Renal cortical epithelial cell (primary cell): ENCODE data around the gene STUM. TPM values are rescaled to one million over a fixed set of nuclear protein-coding genes. Genes with fewer than 3 reads are reported as not detected.

Experiments used
- DNase-seq: peaks from one replicate; pipeline ENCODE4 v3.0.0-alpha.2; 2011; ENCODE audit warnings: low read depth
- total RNA-seq: library from RNA; depleted of rRNA; stranded (reverse); fragments of >200 nt; gene quantifications from 2 replicates; pipeline ENCODE4 v1.2.3, GENCODE V29; 2014

Gene STUM
- total RNA-seq, 1 donor from 2014 or later: 0.45 TPM

DNA sequence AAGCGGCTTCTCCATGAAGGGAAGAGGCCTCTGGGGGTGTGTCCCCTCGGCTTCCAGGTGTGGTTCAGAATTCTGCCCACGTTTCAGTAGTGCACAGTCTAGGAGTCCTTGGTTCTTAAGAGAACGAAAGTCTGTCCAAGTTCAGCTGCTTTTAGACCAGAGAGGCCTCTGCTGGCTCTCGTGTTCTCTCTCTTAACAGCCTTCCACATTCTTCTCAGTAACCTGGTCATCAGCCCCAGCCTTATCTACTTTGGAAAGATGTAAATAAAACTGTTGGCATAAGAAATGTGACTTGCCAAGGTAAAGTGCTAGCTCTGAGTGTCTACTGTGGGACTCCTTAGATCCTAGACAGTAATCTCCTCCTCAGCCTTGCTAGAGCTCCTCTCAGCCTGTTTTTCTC is 15.3 kb upstream of the STUM start:
- no peak for DNase-seq

DNA sequence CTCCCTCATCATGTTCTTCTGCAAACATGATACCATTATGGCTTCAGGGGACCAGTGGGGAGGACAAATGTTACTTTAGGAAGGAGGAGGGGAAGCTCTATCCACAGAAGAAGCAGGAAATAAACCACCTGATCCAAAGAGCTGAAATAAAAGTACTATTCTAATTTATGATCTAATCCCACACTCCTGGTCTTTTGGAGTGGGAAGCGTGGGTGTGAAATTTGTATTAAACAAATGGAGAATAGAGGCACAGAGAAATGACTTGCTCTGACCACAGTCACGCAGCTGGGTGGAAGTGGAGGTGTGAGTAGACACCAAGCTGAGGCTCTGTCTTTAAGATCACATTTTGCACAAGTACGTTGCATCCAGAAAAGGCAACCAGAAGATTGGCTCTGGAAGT is 14.5 kb upstream of the STUM start:
- no peak for DNase-seq

DNA sequence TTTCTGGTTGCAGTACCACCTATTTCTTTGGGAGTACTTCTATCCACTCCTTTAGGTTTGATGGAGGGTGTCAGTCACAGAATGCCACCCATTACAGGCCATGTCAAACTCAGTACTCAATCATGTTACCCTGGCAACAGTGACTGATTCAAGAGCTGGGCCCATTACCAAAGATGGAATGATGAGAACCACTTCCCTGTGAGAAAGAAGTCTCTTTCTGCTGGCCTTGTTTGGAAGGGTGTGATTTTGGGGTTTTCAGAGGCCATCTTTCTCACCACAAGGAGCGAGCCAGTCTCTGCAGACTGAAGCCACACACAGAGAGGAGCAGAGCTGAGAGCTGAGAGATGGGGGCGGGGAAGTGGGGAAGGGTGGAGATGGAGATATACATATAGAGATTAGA is 13.9 kb upstream of the STUM start:
- DNase-seq: no peak

DNA sequence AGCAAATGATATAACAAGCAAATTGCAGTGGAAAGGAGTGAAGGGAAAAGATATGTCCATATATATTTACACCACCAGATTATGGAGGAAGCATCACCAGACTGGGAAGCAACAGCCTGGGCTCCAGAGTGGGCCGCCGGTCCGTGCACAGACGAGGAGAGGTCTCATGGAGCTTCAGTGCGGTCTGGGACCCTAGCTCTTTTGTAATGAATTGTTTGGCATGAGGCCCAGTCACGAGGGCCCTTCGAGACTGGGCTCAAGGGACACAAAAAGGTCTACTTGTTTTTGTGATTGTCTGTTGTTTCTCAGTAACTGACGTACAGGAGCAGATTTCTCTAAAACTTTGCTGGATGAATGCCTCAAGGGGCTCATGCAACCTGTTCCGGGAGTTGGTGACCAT is 12.9 kb upstream of the STUM start:
- DNase-seq: no peak

DNA sequence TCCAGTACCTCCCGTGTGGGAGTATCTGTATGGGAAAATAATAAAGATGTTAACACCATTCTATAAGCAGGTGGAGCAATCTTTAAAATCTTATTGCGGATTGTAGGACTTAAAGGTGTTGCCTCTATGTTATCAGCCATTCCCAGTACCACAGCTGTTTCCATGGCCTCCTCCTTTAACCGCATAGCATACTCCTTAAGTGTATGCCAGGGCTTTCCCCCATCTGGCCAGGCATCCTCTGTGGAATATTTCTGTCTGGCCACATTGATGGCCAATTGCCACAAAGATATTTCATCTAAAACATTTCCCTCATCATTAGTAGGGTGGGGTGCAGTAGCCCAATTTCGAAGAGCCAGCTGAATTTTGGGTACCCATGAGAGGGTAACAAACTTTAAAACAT is 7.3 kb upstream of the STUM start:
- DNase-seq: no peak

DNA sequence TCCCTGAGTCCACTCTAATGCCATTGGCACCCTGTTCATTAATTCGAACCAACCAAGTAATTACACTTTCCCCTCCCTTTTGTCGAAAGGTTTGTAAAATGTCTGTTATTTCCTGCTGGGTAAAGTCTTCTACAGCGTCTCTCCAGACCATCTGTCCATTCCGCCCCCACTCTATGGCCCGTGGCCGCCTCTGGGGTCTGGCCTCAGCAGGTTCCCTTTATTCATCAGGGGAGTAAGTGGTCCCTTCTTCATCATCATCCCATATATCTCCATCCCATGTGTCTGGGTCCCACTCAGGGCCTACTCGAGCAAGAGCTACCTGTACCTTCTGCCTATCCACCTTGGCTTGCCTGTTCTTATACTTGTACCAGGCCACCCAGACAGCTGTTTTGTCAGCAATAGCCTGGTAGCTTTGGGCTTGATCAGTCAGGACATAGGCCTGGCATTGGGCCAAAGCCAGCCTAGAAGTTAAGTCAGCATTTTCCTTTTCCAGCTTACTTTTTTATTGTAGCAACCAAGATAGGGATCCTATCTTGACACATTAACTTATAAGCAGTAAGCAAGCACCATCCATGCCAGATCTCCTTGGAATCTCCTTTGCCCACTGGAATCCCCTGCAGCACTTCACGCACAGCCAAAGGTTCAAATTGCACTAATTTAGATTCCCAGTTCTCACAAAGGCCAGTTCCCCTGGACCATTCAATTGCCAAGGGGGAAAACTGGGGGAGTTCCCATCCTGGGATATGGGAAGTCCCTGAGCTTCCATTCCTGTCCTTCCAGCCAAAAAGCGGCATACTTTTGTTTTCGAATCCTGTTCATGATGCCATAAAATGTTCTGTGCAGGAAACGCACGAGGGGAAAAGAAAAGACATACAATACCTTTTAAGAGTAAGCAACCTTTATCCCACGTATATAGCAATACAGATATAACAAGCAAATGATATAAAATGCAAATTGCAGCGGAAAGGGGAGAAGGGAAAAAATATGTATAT is 6.6 kb upstream of the STUM start:
- DNase-seq: peak; percentile 89

DNA sequence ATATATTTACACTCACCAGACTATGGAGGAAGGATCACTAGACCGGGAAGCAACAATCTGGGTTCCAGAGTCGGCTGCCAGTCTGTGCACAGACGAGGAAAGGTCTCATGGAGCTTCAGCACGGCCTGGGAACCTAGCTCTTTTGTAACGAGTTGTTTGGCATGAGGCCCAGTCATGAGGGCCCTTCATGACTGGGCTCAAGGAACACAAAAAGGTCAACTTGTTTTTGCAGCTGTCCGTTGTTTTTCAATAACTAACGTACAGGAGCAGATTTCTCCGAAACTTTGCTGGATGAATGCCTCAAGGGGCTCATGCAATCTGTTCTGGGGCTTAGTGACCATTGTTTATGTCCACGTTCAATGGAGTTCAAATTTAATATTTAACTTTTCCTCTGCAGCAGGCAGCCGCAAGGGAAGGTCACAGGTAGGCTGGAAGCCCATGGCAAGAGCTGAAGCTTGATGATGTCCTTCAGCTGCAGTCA is 5.9 kb upstream of the STUM start:
- DNase-seq: peak; percentile 97

DNA sequence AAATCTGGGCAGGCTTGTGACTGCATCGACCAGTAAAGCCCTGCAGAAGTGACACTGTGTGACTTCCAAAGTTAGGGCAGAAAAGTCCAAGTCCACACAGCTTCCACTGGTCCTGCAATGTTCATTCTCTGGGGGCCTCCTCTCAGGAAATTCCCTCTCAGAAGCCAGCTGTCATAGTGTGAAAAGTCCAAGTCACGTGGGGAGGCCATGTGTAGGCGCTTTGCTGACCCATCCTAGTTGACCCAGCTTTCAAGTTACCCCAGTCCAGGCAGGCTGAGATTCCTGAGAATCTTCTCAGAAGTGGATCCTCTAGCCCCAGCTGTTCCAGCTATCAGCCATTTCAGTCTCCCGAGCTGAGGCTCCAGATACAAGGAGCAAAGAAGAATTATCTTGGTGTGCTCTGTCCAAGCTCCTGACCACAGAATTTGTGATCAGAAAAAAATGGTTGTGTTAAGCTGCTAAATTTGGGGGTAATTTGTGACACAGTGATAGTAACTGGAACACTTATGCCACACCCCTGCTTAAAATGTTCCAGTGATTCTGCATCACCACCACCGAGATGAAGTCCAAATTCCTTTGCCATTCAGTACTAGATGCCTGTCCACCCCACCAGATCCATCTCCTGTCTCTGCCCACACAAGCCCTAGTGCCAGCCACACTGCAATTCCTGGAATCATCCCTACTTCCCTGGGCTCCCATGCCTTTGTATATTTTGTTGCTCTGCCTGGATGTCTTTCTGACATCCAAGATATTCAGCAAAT is 2.5 kb upstream of the STUM start:
- DNase-seq: no peak

DNA sequence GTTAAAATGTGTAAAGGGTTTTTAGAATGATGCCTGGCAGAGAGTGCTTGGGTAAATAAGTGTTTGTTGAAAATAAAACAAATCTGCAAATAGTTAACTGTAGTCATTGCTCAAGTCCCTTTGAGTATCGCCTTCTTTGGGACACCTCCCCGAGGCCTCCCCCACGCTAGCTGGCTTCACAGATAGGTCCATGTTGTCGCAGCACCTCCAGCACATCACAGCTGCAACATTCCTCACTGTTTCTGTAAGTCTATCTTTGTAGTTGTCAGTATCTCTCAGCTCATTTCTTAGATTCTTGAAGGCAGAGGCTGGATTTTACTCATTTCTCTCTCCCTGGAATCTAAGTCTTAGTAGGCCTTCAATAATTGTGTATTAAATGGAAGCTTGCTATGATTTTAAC is 1.6 kb upstream of the STUM start:
- no peak for DNase-seq

DNA sequence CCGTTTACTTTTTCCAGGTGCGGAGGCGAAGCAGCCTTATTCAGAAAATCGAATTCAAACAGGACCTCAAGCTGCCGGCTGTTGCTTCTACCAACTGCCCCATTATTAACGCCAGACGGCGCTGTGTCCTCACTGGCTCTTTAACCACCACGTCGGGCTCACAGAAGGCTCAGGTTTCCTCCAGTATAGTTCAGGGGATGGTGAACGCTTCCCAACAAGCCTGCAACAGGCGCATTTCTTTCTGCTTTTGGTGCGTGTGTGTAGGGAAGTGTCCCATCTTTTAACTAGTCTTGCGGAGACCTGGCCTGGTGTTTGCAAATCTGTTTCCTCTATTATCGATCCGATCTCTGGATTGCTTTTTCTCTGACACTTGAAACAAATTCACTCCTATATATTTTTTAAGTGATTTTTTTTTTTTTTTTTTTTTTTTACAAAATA is 791 bp upstream of the STUM start:
- peak; percentile 84 for DNase-seq

DNA sequence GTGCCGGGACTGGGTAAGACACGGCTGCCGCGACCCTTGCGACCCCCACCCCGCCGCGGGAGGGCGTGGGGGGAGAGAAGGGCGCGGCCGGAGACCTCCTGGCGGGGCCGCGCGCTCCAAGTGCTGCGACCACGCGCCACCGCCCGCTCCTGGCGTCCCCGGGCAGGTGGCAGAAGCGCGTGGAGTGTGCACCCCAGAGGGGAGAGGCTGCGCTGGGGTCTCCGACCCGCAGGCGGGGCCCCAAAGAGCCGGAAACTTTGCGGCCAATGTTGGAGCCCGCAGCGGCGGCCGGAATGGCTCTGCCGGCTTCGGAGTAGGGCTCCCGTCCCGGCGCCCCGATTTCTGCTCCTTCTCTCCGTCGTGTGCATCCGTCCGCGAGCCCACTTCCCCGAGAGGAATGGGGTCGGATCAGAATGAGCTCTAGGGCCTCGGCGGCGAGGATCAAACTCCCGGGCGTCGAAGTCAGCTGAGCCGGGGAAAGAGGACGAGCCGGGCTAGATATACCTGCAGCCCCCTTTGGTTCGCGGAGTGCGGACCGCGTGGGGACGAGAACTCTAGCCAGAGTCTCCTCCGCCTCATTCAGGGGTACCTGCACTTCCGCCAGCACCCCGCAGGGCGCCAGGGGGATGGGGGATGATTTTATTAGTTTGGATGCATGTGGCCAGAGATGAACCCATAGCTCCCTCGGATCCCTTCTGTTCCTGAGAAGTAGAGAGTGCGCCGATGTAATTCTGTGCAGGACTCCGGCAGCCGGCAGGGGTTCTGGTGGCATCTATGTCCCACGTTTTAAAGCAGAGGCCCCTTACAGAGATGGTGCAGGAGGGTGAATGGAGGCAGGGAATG is 751 bp downstream of the STUM start:
- no peak for DNase-seq

DNA sequence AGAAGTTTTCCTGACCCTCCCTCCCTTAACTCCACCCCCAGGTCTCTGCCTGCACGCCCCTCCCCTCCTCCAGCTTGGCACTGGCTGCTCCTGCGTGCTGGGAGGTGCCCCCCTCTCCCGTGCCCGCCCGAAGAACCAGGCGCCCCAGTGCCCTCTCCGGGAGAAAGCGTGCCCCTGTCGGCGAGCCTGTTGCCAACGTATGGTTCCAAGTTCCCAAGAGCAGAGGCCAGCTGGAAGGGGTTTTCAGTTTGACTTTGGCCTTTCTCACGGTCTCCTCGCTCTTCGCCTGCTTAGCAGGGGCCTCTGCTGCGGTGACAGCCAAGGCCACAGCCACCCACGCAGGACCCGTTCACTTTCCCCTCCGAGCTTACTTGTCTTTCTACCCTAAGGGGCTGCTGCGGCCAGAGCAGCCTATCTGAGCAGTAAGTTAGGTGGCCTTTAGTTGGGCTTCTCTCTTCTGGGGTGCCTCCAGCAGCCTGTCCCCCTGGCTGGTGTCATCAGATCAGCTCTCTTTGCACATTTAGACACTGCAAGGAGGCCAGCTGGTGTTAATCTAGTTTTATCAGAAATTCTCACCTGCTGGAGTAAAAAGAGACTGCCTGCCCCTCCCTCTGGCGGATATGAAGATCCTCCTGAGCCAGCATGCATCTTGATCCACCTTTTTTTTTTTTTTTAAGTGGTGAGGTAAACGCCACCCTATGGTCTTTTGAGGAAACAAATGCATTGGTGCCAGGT is 1.5 kb downstream of the STUM start:
- DNase-seq: no peak

DNA sequence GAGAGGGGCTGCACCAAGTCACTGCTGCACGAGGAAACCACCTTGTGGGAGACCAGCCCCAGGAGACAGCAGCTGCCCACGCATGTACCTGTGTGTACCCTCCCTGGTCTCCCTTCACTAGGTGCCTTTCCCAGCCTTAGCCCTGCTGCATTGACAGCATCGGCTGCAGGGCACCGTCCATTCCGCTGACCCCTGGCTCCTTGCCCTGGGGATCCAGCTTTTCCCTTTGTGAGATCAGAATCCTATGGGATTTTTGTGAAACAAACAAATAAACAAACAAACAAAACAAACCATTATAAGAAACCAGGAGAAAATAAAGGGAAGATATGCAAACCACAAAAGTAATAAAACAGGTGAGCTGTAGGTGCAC is 2.1 kb downstream of the STUM start:
- DNase-seq: no peak

DNA sequence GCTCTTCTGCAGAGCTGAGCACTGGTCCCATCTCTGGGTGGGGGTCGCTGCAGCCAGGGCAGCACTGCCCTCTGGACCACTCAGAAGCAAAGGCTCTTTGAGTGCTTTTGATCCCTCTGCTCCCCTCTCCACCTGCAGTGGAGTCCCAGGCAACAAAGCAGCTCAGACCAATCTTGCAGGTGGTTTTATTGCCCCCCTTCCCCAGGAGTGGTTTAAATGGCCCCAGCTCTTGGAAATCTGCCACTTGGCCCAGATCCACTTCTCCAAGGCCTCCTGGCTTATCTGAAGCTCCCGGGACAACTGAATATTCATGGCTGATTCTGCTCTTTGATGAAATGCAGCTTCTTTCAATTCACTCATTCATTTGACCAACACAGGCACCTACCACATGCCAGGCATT is 2.7 kb downstream of the STUM start:
- DNase-seq: no peak

DNA sequence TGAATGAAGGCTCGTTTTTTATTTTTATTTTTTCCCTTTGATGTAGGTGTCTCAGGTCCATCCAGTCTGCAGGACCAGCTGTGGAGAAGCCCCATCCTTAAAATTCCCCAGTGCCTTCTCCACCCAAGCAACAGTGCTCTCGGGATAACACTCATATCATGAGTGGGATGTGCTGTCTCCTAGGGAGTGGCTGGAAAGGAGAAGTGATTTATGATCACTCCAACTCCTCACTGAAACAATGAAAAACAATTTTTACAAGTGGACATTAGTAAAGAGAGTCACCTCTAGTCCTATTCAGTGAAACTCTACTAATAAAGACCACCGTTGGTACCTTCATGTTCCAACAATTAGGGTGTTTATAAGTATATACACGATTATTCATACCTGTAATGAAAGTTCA is 3.5 kb downstream of the STUM start:
- no peak for DNase-seq

DNA sequence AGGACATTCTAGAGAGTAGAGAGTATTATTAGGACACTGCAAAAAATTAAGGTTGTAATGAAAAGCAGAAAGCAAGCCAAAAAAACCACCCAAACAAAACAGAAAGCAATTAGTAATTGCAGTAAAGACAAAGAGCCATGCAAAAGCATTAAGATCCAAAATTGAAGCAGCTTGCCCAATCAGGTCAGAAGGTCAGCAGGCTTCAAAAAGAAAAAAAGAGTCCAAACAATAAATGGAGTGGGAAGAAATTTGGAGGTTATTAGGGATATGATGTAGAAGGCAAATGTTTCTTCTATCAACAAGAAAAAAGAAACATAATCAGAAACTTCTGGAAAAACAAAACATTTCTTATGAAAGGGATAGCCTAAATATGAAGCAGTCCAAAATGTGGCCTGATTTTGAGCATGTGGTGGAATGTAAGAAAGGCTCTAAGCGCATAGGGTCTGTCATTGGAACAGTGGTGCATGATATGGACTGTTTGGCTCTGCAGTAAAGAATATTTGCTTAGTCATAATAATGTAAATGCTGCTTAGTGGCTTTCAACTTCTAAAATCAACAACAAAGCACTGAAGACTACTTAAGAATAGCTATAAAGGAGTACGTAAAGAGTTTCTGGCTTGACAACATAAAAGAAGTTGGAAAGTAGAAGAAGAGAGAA is 4.8 kb downstream of the STUM start:
- DNase-seq: no peak

DNA sequence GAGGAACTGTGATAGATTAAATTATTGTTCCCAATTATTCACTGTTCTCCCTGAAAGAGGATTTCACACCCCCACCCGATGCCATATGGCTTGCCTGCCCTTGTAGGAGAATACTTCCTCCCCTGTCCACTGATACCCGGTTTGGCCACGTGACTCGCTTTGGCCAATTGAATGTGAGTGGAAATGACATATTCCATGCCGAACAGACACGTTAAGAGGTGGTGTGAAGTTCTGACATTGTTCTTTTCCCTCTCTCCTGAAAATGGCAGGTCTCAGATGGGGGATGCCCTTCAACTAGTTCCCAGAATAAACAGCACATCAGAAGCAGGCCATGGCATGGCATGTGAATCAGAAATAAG is 5.3 kb downstream of the STUM start:
- no peak for DNase-seq

DNA sequence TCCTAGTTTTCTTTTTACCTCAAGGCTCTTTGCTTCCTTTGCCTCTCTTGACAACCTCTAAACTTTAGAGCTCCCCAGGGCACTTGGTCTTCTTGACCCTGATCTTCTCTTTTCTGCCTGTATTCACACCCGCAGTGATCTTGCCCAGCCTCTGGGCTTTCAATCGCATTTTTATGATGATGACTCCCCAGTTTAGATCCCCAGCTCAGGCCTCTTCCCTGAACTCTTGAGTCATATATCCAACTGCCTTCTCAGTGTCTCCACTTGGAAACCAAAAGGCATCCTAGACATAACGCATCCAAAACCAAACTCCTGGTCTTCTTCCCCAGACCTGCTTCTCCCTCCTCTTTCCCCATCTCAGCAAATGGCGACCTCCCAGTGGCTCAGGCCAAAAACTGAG is 6.5 kb downstream of the STUM start:
- no peak for DNase-seq

DNA sequence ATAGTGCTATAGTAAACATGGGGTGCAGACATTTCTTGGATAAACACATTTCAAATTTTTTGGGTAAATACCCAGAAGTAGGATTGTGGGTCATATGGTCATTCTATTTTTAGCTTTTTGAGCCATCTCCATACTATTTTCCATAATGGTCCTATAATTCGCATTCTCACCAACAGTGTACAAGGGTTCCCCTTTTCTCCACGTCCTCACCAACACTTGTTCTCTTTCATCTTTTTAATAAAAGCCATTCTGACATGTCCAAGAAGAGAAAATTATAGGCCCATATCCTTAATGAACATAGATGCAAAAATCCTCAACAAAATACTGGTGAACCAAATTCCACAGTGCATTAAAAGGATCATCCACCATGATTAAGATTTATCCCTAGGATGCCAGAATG is 8.9 kb downstream of the STUM start:
- DNase-seq: no peak

DNA sequence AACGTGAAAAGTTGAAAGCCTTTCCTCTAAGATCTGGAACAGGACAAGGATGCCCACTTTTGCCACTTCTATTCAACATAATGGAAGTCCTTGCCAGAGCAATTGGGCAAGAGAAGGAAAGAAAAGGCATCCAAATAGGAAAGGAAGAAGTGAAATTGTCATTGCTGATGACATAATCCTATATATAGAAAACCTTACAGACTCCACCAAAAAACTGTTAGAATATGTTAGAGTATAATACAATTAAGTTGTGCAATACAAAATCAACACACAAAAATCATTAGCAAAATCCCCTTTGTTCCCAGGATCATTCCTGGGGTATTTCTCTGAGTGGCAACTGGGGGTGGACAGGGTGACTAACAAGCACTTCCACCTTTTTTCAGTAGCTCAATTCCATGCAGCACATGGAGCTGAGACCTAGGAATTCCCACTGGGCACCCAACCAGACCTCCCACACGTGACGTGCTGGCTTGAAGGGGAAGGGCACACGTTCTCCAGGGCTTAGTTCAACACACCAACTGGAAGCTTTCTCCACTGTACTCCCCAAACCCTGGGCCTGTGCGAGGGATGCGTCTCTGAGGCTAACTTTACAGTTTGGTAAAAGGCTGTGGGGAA is 9.6 kb downstream of the STUM start:
- DNase-seq: peak; percentile 36
